GM21786 (cell line): ENCODE data around the gene GABBR2.

ENCODE experiments used
- ATAC-seq: cut with Tn5 transposase; IDR thresholded peaks from one replicate; pipeline ENCODE4 v1.9.1; 2021; ENCODE audit not compliant: unreplicated experiment

Gene GABBR2

DNA sequence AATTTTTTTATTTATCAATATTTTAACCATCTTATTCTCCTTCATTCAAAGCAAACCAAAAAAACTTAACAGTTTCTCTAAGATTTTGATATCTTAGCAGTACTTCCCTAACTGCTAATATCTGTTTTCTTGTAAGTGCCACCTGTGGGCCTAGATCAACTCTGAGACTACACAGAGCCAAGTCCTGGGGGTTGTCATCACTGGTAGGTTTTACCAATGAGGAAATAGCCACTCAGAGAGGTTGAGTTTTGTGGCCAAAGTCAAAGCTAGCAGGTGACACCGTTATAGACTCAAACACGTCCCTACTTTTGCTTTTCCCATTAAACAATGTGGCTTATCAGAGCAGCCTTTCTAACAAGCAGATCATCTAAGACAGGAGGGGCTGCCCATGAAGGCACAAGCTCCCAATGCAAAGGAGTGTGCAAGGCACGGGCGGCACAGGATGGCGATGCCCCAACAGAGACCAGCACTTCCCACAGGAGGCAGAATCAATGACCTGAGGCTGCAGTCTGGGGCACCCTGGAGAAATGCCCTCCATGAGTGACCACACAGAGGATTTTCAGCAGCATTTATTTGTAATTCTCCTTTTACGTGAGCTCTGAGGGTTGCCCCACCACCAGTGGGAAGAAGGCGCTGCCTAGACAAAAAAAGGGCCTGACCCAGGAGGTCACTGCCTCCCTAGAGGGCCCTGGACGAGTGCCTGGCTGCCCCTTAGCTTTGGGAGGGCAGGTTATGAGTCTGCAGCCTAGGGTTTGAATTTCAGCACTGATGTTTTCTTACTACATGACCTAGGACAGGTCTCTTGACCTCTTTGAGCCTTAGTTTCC lies 460.7 kb downstream of the GABBR2 start:
- ATAC-seq = no peak

DNA sequence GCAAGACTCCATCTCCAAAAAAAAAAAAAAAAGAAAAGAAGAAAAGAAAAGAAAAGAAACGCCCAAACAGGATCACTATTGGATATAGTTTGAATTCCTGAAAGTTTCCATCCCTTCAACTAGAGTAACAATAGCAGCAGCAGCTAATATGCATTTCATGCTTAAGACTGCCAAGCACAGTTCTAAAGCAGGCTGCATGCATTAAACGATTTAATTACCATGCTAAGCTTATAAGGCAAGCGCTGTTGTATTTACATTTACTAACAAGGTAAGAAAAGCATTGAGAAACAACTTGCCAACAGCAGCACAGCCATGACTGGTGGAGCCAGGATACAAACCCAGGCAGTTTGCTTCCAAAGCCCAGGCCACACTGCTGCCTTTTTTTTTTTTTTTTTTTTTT lies 466.3 kb downstream of the GABBR2 start:
- ATAC-seq = no peak

DNA sequence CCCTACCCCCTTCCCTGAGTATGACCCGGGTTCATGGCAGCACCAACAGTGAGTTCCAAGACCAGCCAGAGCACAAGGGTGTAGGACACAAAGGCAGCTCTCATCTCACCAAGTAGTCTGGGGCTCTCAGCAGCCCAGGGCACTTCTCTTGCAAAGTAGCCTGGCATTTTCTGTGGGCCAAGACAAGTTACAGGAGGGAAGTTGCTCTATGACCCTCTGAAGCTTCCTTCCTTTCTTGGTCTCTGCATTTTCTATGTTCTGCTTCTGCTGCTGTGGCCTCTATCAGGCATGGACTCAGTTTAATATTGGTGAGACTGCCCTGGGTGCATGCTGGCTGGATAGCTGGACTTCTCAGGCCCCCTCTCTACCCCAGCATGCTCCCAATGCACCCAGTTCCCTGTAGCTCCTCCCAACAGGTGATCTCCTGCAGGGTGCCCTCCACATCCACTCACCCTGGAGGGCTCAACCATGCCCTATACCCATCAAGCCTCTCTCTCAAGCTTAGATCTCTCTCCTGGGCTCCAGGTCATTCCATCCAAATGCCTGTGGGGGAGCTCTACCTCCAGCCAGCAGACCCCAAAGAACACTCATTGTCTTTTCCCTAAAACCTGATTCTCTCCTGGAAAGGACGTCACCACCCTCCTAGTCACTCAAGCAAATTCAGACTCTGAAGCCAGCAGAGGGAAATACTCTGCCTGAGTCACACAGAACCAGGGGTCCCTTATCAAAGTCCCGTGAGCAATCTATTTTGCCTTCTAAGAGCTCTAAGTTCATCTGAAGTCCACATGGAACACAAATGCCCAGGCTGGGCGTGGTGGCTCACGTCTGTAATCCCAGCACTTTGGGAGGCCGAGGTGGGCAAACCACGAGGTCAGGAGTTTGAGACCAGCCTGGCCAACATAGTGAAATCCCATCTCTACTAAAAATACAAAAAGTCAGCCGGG lies 467.1 kb downstream of the GABBR2 start:
- no peak for ATAC-seq

DNA sequence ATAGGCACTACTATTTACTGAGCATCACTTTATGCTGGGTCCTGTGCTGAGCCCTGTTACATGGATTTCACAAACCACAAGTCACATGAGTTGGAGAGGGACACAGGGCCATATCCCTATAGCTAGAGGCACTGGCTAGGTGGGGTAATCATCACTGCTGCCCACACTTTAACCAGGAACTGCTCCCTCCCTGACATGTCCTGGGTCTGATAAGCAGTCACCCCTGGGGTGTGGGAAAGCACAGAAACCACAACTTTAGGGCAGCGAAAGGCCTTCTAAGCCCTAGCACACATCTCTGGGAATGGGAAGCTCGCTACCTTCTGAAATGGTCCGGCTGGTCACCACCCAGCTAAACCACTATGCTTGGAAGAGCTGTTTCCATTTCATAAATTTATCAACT lies 468.3 kb downstream of the GABBR2 start:
- ATAC-seq = no peak
